Fibroblast of the aortic adventitia (primary cell): ENCODE measurements around the gene MAP7D3. TPM values are rescaled to one million over a fixed set of nuclear protein-coding genes. Genes with fewer than 3 reads are reported as not detected.
A peak's percentile ranks its signal among the peaks of the same experiment; 100 is the strongest.
"Not testable (repeated sequence)": the region's sequence is repeated elsewhere in the genome, so short reads cannot be mapped to it uniquely, and the experiment has no call there.

Experiments
- DNase-seq: peaks from one replicate; pipeline ENCODE4 v3.0.0-alpha.2; 2010; ENCODE audit warnings: low read depth
- H3K4me3 ChIP-seq: 2 replicates; pipeline ENCODE4 v1.5.1; 2011; ENCODE audit warnings: low read depth, mild to moderate bottlenecking, control low read depth, low read length, moderate library complexity
- CTCF ChIP-seq: IDR thresholded peaks from 2 replicates; pipeline ENCODE4 v1.5.1; 2011; ENCODE audit warnings: mild to moderate bottlenecking, low read length, control low read depth, inconsistent platforms; ENCODE audit not compliant: insufficient read depth
- total RNA-seq: library from RNA; depleted of rRNA; stranded (reverse); fragments of >200 nt; gene quantifications from 2 replicates; pipeline ENCODE4 v1.2.3, GENCODE V29; 2012; ENCODE audit warnings: low replicate concordance

Gene MAP7D3
- total RNA-seq: 18.6 and 23.1 TPM in 2 replicates

GRCh38 chrX:136251041-136251991 lies at the start of gene MAP7D3:
TSS of gene MAP7D3 (minus strand) at chrX:136251400. CDS start at chrX:136251358, 42 bp downstream.
- peak within 1 kb of the TSS; percentile 74 for H3K4me3 ChIP-seq
- TF ChIP-seq CTCF: no peak
- DNase-seq: no peak

- DNase-seq, H3K4me3 ChIP-seq: not testable (repeated sequence)
These were observed 49.5 kb upstream of the MAP7D3 start, which contains the start of gene ADGRG4 for GRCh38 chrX:136300721-136301120. TSS of gene ADGRG4 (plus strand) at chrX:136300963. CDS start at chrX:136308778, 7,815 bp downstream.

- DNase-seq: no peak
These were observed 44.2 kb upstream of the MAP7D3 start for GRCh38 chrX:136295380-136295779.

GRCh38 chrX:136292656-136293055 lies 41.5 kb upstream of the MAP7D3 start:
- TF ChIP-seq CTCF: no peak
- no peak overlapping the region for H3K4me3 ChIP-seq
- DNase-seq: no peak

More at GRCh38 chrX:136295380-136295779, 44.2 kb upstream of the MAP7D3 start:
- TF ChIP-seq CTCF: no peak
- H3K4me3 ChIP-seq: no peak overlapping the region

GRCh38 chrX:136291824-136292223 lies 40.6 kb upstream of the MAP7D3 start:
- DNase-seq: no peak
- no peak overlapping the region for H3K4me3 ChIP-seq
- no peak for TF ChIP-seq CTCF

- DNase-seq, H3K4me3 ChIP-seq: not testable (repeated sequence)
These were observed 35.2 kb upstream of the MAP7D3 start for GRCh38 chrX:136286375-136286774.

GRCh38 chrX:136275553-136275952 lies 24.4 kb upstream of the MAP7D3 start:
- no peak for DNase-seq
- no peak for TF ChIP-seq CTCF
- no peak overlapping the region for H3K4me3 ChIP-seq

GRCh38 chrX:136273986-136274385 lies 22.8 kb upstream of the MAP7D3 start:
- H3K4me3 ChIP-seq: no peak overlapping the region
- DNase-seq: no peak

More at GRCh38 chrX:136273986-136274385, 22.8 kb upstream of the MAP7D3 start:
- TF ChIP-seq CTCF: no peak
